HepG2 (cell line): Measurements from ENCODE around the gene VPS25. TPM values are rescaled to one million over a fixed set of nuclear protein-coding genes. Genes with fewer than 3 reads are reported as not detected.

Source experiments
- CEBPG ChIP-seq: IDR thresholded peaks from 2 replicates; pipeline ENCODE4 v1.6.1; 2016
- GLI4 ChIP-seq: sonication (generic); formaldehyde crosslinking; IDR thresholded peaks from 2 replicates; pipeline ENCODE4 v1.5.1; 2020; ENCODE audit warnings: missing genetic modification reagents, mild to moderate bottlenecking, moderate library complexity, borderline replicate concordance
- KDM1A ChIP-seq: IDR thresholded peaks from 2 replicates; pipeline ENCODE4 v1.6.1; 2016; ENCODE audit warnings: missing compliant biosample characterization
- PHF8 ChIP-seq: sonication (generic); formaldehyde crosslinking; IDR thresholded peaks from 2 replicates; pipeline ENCODE4 v1.5.0; 2020; ENCODE audit warnings: missing genetic modification reagents
- RBFOX2 ChIP-seq: fragments of 200-400 bp; formaldehyde crosslinking; IDR thresholded peaks from 2 replicates; pipeline ENCODE4 v1.6.1; 2017; ENCODE audit warnings: low read depth, mild to moderate bottlenecking, low read length
- REPIN1 ChIP-seq: sonication (generic); formaldehyde crosslinking; IDR thresholded peaks from 2 replicates; pipeline ENCODE4 v1.8.0; 2022; ENCODE audit warnings: missing genetic modification reagents, low read depth, mild to moderate bottlenecking, borderline replicate concordance
- SCMH1 ChIP-seq: sonication (generic); formaldehyde crosslinking; IDR thresholded peaks from 2 replicates; pipeline ENCODE4 v1.9.0; 2021; ENCODE audit warnings: missing genetic modification reagents, mild to moderate bottlenecking, borderline replicate concordance
- TMF1 ChIP-seq: sonication (generic); formaldehyde crosslinking; IDR thresholded peaks from 2 replicates; pipeline ENCODE4 v1.8.1; 2022; ENCODE audit warnings: low read depth, missing genetic modification reagents
- ZBTB26 ChIP-seq: IDR thresholded peaks from 2 replicates; pipeline ENCODE4 v1.6.1; 2016; ENCODE audit warnings: missing compliant biosample characterization, missing genetic modification reagents, borderline replicate concordance
- ZFP1 ChIP-seq: IDR thresholded peaks from 2 replicates; pipeline ENCODE4 v1.6.1; 2016
- ZMYM3 ChIP-seq: sonication (generic); formaldehyde crosslinking; IDR thresholded peaks from 2 replicates; pipeline ENCODE4 v1.5.1; 2020; ENCODE audit warnings: mild to moderate bottlenecking, missing genetic modification reagents
- ZNF17 ChIP-seq: sonication (generic); formaldehyde crosslinking; IDR thresholded peaks from 2 replicates; pipeline ENCODE4 v1.5.0; 2020; ENCODE audit warnings: mild to moderate bottlenecking, missing genetic modification reagents
- ZNF253 ChIP-seq: sonication (generic); formaldehyde crosslinking; IDR thresholded peaks from 2 replicates; pipeline ENCODE4 v1.8.0; 2022; ENCODE audit warnings: mild to moderate bottlenecking, missing genetic modification reagents, borderline replicate concordance
- ZNF282 ChIP-seq: fragments of 450-650 bp; IDR thresholded peaks from 2 replicates; pipeline ENCODE4 v1.6.1; 2018; ENCODE audit not compliant: partially characterized antibody
- ZNF333 ChIP-seq: sonication (generic); formaldehyde crosslinking; IDR thresholded peaks from 2 replicates; pipeline ENCODE4 v1.4.0; 2020; ENCODE audit warnings: mild to moderate bottlenecking, missing genetic modification reagents, borderline replicate concordance
- ZNF460 ChIP-seq: sonication (generic); formaldehyde crosslinking; IDR thresholded peaks from 2 replicates; pipeline ENCODE4 v1.5.1; 2020; ENCODE audit warnings: missing genetic modification reagents, mild to moderate bottlenecking, borderline replicate concordance
- ZNF703 ChIP-seq: sonication (generic); formaldehyde crosslinking; IDR thresholded peaks from 2 replicates; pipeline ENCODE4 v1.5.1; 2020; ENCODE audit warnings: missing genetic modification reagents, mild to moderate bottlenecking, moderate library complexity, borderline replicate concordance
- ZNF713 ChIP-seq: sonication (generic); formaldehyde crosslinking; IDR thresholded peaks from 2 replicates; pipeline ENCODE4 v1.4.0; 2020; ENCODE audit warnings: mild to moderate bottlenecking, missing genetic modification reagents
- polyA plus RNA-seq, 8 experiments: library from polyadenylated mRNA; depleted of rRNA in 3 of 8; stranded (reverse) in 7 of 8; unstranded in 1 of 8; fragments of >200 nt; fragmentation: Illumina TruSeq in 4 of 8; extraction: Trizol in 4 of 8; gene quantifications; 2 replicates each; pipeline versions ENCODE4 v1.2.1 to v1.2.3, GENCODE V29; 2011 to 2016; ENCODE audit warnings: low read depth in 4 of 8, missing spikeins in 1 of 8, mixed read lengths in 1 of 8; ENCODE audit not compliant: insufficient read depth in 1 of 8
- total RNA-seq, 5 experiments: library from RNA; depleted of rRNA; stranded (reverse); fragments of >200 nt; fragmentation: Illumina TruSeq; extraction: Trizol; gene quantifications; 2 replicates each; pipeline ENCODE4 v1.2.3, GENCODE V29; 2016; ENCODE audit warnings: low read depth in 1 of 5
- TF ChIP-seq, protein P1 (sequence below): sonication (generic); formaldehyde crosslinking; IDR thresholded peaks from 2 replicates; pipeline ENCODE4 v1.5.1; 2020; ENCODE audit warnings: missing genetic modification reagents, mild to moderate bottlenecking, borderline replicate concordance
- TF ChIP-seq, protein P2 (sequence below): sonication (generic); formaldehyde crosslinking; IDR thresholded peaks from 2 replicates; pipeline ENCODE4 v1.8.1; 2022; ENCODE audit warnings: low read depth, mild to moderate bottlenecking, missing genetic modification reagents
- TF ChIP-seq, protein P3 (sequence below): IDR thresholded peaks from 2 replicates; pipeline ENCODE4 v1.6.1; 2018; ENCODE audit warnings: missing genetic modification reagents, mild to moderate bottlenecking, missing compliant biosample characterization
- TF ChIP-seq, protein P4 (sequence below): sonication (generic); formaldehyde crosslinking; IDR thresholded peaks from 2 replicates; pipeline ENCODE4 v1.8.1; 2023; ENCODE audit warnings: mild to moderate bottlenecking, moderate library complexity, missing genetic modification reagents
- TF ChIP-seq, protein P5 (sequence below): IDR thresholded peaks from 2 replicates; pipeline ENCODE4 v1.6.1; 2016; ENCODE audit warnings: control low read depth

Gene VPS25
- total and polyA plus RNA-seq, 2 of the 13 experiments (the other 11 are each of a cell fraction or from before 2014, with no cell fraction given): 161 to 249 TPM

GRCh38 chr17:42744283-42744805, 28.9 kb upstream of the VPS25 start (continued):
- no peak for TF ChIP-seq ZNF282
- TF ChIP-seq TMF1 (CRISPR knock-in tag): no peak; the same call in 1 of the 2 replicates
- TF ChIP-seq, protein P1, sequence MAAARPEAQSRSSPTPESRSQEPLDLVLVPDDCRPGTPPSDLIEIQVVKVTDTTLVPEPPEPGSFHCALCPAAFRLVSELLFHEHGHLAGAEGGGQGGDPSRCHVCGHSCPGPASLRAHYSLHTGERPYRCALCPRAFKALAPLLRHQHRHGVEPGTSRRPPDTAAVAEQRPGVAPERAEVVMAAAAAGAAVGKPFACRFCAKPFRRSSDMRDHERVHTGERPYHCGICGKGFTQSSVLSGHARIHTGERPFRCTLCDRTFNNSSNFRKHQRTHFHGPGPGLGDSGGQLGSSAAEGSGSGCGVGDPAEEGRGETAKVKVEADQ: 0 out of 2 replicates have a peak, but pooled peaks have one; percentile 22
- TF ChIP-seq ZNF703 (CRISPR knock-in tag): no peak
- TF ChIP-seq CEBPG (CRISPR knock-in tag): no peak
- TF ChIP-seq ZNF460 (CRISPR knock-in tag): no peak
- TF ChIP-seq PHF8 (CRISPR knock-in tag): no peak
- no peak for TF ChIP-seq KDM1A
- TF ChIP-seq, protein P2, sequence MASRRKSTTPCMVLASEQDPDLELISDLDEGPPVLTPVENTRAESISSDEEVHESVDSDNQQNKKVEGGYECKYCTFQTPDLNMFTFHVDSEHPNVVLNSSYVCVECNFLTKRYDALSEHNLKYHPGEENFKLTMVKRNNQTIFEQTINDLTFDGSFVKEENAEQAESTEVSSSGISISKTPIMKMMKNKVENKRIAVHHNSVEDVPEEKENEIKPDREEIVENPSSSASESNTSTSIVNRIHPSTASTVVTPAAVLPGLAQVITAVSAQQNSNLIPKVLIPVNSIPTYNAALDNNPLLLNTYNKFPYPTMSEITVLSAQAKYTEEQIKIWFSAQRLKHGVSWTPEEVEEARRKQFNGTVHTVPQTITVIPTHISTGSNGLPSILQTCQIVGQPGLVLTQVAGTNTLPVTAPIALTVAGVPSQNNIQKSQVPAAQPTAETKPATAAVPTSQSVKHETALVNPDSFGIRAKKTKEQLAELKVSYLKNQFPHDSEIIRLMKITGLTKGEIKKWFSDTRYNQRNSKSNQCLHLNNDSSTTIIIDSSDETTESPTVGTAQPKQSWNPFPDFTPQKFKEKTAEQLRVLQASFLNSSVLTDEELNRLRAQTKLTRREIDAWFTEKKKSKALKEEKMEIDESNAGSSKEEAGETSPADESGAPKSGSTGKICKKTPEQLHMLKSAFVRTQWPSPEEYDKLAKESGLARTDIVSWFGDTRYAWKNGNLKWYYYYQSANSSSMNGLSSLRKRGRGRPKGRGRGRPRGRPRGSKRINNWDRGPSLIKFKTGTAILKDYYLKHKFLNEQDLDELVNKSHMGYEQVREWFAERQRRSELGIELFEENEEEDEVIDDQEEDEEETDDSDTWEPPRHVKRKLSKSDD (CRISPR knock-in tag): peak; percentile 69
- no peak; the same call in 1 of the 2 replicates for TF ChIP-seq ZBTB26 (CRISPR knock-in tag)
- no peak for TF ChIP-seq REPIN1 (CRISPR knock-in tag)
- TF ChIP-seq, protein P3, sequence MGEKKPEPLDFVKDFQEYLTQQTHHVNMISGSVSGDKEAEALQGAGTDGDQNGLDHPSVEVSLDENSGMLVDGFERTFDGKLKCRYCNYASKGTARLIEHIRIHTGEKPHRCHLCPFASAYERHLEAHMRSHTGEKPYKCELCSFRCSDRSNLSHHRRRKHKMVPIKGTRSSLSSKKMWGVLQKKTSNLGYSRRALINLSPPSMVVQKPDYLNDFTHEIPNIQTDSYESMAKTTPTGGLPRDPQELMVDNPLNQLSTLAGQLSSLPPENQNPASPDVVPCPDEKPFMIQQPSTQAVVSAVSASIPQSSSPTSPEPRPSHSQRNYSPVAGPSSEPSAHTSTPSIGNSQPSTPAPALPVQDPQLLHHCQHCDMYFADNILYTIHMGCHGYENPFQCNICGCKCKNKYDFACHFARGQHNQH (CRISPR knock-in tag): peak; percentile 11
- TF ChIP-seq, protein P4, sequence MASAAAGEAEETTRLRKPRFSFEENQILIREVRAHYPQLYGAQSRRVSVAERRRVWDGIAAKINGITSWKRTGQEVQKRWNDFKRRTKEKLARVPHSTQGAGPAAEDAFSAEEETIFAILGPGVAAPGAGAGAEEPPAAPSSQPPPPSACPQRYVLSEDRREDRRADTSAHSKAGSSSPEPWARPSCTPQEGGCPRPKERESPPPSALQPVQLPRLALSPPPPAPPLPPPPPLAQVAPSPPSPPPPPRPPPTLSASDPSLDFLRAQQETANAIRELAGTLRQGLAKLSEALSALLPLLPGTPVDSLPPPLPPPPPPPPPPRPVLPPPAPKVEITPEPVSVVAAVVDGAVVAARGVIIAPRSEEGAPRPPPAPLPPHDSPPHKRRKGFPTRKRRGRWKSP (CRISPR knock-in tag): no peak
- no peak for TF ChIP-seq ZNF713 (CRISPR knock-in tag)
- TF ChIP-seq ZNF333: no peak
- TF ChIP-seq RBFOX2: no peak
- TF ChIP-seq ZNF17 (CRISPR knock-in tag): no peak
- no peak; the same call in 1 of the 2 replicates for TF ChIP-seq ZMYM3
- no peak for TF ChIP-seq SCMH1 (CRISPR knock-in tag)
- no peak for TF ChIP-seq ZNF253 (CRISPR knock-in tag)
- TF ChIP-seq, protein P5, sequence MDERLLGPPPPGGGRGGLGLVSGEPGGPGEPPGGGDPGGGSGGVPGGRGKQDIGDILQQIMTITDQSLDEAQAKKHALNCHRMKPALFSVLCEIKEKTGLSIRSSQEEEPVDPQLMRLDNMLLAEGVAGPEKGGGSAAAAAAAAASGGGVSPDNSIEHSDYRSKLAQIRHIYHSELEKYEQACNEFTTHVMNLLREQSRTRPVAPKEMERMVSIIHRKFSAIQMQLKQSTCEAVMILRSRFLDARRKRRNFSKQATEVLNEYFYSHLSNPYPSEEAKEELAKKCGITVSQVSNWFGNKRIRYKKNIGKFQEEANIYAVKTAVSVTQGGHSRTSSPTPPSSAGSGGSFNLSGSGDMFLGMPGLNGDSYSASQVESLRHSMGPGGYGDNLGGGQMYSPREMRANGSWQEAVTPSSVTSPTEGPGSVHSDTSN: no peak
- no peak for TF ChIP-seq GLI4 (CRISPR knock-in tag)
- TF ChIP-seq ZFP1 (CRISPR knock-in tag): no peak
